ENCODE measurements around the gene SORT1. TPM values are rescaled to one million over a fixed set of nuclear protein-coding genes. Genes with fewer than 3 reads are reported as not detected.

Gene SORT1
- total RNA-seq, 1 experiment from 2014 or later = 7.7 TPM

DNA sequence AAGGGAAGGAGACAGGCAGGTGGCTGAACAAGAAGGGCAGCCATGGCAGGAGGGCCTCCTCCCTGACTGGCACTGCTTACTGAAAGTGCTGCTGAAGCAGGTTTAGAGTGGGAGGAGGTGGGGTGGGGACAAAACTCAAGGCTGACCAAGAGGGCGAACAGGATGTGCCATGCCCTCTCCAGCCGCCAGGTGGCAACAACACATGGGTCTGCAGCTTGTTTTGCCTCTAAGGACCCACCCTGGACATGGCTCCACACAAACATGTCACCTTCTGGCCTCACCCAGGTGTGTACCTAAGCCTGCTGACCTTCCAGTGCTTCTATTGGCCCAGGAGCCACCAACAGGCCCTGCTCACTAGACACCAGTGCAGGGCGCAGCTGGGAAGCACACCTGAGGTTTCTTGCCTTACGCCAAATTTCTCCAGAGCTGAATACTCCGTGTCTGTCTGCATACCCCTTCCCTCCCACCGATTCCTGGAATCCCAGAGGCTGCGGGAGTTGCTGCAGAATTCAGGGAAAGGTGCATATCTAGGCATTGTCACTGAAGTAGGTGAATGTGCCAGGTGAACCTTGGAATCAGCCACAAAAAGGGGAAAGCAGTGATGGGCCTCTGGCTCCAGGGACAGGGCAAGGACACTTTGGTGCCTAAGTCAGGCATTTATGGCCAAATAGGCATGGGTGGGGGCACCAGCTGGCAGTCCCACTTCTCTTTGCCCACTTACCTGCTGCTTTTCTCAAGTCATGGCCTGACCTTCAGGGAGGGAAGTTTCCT is 120.1 kb downstream of the SORT1 start:
- DNase-seq (ENCODE audit: low read depth) = peak; percentile 75

DNA sequence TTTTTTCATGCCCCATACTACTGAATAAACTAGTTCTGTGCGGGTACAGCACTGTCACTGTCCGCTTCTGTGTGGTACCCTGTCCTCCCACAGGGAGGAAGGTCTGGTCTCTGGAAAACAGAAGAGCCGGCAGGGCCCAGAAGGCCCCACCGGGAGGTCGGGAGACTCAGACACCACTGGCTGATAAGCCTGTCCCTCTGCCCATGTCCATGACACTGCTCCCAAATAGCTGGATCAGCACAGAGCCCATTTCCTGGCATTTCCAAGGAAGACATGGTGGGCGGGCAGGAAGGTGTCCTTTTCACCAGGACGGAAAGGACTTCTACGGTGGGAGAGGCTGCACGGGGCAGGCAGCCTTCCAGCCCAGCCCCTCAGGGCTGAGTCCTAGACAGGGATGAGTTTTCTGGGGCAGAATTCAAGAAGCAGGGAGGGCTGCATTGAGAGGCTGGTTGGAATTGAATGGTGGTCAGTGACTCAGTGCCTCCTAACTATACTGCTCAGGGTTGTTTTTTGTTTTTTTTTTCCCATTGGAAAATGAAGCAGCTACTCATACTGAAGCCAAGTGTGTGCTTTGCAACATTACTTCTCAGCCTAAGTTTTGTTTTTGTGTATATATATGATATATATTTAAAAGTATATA is 121.9 kb downstream of the SORT1 start:
- peak; percentile 80 for DNase-seq (ENCODE audit: low read depth)

DNA sequence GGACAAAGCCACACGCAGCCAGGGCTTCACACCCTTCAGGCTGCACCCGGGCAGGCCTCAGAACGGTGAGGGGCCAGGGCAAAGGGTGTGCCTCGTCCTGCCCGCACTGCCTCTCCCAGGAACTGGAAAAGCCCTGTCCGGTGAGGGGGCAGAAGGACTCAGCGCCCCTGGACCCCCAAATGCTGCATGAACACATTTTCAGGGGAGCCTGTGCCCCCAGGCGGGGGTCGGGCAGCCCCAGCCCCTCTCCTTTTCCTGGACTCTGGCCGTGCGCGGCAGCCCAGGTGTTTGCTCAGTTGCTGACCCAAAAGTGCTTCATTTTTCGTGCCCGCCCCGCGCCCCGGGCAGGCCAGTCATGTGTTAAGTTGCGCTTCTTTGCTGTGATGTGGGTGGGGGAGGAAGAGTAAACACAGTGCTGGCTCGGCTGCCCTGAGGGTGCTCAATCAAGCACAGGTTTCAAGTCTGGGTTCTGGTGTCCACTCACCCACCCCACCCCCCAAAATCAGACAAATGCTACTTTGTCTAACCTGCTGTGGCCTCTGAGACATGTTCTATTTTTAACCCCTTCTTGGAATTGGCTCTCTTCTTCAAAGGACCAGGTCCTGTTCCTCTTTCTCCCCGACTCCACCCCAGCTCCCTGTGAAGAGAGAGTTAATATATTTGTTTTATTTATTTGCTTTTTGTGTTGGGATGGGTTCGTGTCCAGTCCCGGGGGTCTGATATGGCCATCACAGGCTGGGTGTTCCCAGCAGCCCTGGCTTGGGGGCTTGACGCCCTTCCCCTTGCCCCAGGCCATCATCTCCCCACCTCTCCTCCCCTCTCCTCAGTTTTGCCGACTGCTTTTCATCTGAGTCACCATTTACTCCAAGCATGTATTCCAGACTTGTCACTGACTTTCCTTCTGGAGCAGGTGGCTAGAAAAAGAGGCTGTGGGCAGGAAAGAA is 122.9 kb downstream of the SORT1 start:
- peak; percentile 66 for DNase-seq (ENCODE audit: low read depth)

- DNase-seq (ENCODE audit: low read depth) = no peak
Observed at GRCh38 chr1:109273570-109274288, 124.0 kb downstream of the SORT1 start.

- DNase-seq (ENCODE audit: low read depth) = no peak
Observed at GRCh38 chr1:109272831-109273547, 124.7 kb downstream of the SORT1 start.

- no peak for DNase-seq (ENCODE audit: low read depth)
Observed at GRCh38 chr1:109272021-109272799, 125.5 kb downstream of the SORT1 start.

DNA sequence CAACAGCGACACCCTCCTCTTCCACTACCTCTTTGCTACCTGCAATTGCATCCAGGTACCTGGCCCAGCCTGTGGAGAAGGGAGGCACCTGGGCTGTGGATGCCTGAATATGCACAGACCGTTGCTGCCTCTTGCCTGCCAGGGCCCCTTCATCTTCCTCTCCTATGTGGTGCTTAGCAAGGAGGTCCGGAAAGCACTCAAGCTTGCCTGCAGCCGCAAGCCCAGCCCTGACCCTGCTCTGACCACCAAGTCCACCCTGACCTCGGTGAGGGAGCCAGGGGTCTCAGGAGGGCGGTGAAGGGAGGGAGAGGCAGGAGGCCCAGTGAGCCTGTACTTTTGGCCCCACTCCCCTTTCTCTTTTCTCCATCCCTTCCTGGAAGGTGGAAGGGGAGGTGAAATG is 126.3 kb downstream of the SORT1 start:
- DNase-seq (ENCODE audit: low read depth) = no peak

GRCh38 chr1:109270623-109271317 is 126.9 kb downstream of the SORT1 start:
- no peak for DNase-seq (ENCODE audit: low read depth)

DNA sequence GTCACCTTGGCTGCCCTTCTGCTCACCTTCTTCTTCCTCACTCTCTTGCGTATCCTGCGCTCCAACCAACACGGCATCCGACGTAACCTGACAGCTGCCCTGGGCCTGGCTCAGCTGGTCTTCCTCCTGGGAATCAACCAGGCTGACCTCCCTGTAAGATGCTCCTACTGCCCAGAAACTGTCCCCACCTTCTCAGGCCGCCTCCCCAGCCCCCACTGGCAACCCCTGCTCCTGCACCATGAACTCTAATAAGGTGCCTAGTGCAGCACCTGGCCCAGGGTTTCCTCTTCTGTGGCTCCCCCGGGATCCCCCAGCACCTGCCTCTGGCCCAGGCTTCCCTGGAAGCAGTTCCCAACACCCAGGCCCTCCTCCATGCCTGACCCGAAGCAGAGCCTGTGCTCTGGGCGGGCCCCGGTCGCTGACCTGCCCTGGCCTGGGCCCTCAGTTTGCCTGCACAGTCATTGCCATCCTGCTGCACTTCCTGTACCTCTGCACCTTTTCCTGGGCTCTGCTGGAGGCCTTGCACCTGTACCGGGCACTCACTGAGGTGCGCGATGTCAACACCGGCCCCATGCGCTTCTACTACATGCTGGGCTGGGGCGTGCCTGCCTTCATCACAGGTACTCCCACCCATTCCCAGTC is 127.6 kb downstream of the SORT1 start:
- DNase-seq (ENCODE audit: low read depth) = no peak

DNA sequence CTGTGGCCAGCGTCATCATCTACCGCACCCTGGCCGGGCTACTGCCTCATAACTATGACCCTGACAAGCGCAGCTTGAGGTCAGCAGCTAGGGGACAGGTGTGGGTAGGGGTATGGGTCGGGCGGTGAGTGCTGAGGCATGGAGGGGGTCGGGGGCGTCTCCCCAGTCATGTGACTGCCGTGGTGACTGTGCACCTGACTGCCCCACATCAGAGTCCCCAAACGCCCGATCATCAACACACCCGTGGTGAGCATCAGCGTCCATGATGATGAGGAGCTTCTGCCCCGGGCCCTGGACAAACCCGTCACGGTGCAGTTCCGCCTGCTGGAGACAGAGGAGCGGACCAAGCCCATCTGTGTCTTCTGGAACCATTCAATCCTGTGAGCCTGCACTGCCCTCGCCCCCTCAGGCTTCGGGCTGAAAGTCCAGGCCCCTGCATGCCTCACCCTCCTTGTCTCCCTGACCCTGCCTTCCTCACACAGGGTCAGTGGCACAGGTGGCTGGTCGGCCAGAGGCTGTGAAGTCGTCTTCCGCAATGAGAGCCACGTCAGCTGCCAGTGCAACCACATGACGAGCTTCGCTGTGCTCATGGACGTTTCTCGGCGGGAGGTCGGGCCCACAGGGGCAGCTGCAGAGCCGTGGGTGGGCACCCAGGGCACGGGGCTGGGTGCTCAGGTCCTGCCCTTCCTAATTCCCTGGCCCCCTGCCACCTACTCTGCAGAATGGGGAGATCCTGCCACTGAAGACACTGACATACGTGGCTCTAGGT is 128.3 kb downstream of the SORT1 start:
- DNase-seq (ENCODE audit: low read depth) = no peak

GRCh38 chr1:109268431-109269211 is 129.1 kb downstream of the SORT1 start:
- DNase-seq (ENCODE audit: low read depth) = no peak

DNA sequence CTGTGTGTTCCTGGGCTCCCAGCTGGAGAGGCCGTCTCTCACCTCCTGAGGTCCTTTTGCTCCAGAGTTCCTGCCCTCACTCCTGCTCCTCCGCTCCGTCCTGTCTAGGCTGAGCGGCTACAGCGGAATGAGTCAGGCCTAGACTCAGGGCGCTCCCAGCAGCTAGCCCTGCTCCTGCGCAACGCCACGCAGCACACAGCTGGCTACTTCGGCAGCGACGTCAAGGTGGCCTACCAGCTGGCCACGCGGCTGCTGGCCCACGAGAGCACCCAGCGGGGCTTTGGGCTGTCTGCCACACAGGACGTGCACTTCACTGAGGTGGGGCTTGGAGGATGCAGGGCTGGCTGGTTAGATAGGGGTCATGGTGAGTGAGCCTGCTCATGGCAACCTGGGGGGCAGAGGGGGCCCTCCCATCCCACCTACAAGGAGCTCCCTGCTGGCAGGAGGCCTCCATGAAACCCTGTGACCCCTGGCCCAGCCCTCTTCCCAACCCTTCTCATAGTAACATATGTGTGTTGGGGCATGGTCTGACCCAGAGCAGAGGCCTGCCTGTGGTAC is 129.9 kb downstream of the SORT1 start:
- no peak for DNase-seq (ENCODE audit: low read depth)

DNA sequence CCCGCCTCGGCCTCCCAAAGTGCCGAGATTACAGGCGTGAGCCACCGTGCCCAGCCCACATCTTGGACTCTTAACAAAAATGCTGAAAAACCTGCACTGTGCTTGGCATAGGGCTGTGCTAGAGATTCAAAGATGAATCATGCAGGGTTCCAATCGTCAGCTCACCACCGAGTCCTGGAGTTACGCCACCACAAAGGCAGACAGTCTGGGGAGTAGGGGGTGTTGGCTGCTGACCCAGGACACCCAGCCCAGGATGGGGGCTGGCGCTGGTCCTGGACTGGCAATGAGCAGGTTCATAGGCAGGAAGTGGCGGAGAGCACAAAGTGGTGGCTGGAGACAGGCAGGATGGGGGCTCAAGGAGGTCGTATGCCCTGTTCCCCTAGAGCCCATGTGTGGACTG is 130.8 kb downstream of the SORT1 start:
- peak; percentile 79 for DNase-seq (ENCODE audit: low read depth)

- no peak for DNase-seq (ENCODE audit: low read depth)
Observed at GRCh38 chr1:109265741-109266330, 131.9 kb downstream of the SORT1 start.

GRCh38 chr1:109265016-109265415 is 132.7 kb downstream of the SORT1 start:
- DNase-seq (ENCODE audit: low read depth) = no peak

DNA sequence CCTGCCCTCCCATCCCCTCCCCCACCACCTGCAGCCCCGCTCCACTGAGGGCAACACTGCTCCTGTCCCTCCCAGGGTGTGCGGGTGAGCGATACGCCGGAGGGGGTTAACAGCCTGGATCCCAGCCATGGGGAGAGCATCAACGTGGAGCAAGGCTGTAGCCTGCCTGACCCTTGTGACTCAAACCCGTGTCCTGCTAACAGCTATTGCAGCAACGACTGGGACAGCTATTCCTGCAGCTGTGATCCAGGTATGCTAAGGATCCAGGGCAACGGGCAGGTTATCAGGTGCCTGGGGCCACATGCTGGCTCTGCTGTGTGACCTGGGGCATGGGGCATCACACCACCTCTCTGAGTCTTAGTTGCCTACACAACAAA is 133.4 kb downstream of the SORT1 start:
- DNase-seq (ENCODE audit: low read depth) = no peak
